Stomach (tissue), 9 donors: Measurements from ENCODE around the gene SMYD3. TPM values are rescaled to one million over a fixed set of nuclear protein-coding genes. Genes with fewer than 3 reads are reported as not detected.

Experiments
- DNase-seq, 2 donors: peaks; one replicate each; pipeline versions ENCODE4 v3.0.0 to v3.0.0-alpha.2; 2013 to 2019
- H3K27ac ChIP-seq, 5 donors: fragments of 200-600 bp in 4 of 5; sonication (generic) in 4 of 5; one replicate each; pipeline ENCODE4 v1.5.1; 2013 to 2019; ENCODE audit warnings: mild to moderate bottlenecking in 1 of 5, moderate library complexity in 1 of 5
- H3K27me3 ChIP-seq, 3 donors: fragments of 200-600 bp; sonication (generic); one replicate each; pipeline ENCODE4 v1.5.1; 2017 to 2019; ENCODE audit warnings: mixed run types in 1 of 3
- H3K36me3 ChIP-seq, 4 donors: fragments of 200-600 bp; sonication (generic); 1 replicate in 3 of 4; 2 replicates in 1 of 4; pipeline ENCODE4 v1.5.1; 2016 to 2019
- H3K4me1 ChIP-seq, 4 donors: fragments of 200-600 bp; sonication (generic); one replicate each; pipeline ENCODE4 v1.5.1; 2016 to 2019
- H3K4me3 ChIP-seq, 4 donors: fragments of 200-600 bp; sonication (generic) in 3 of 4; one replicate each; pipeline ENCODE4 v1.5.1; 2016 to 2019; ENCODE audit warnings: mild to moderate bottlenecking in 1 of 4
- H3K9me3 ChIP-seq, 4 donors: fragments of 200-600 bp; sonication (generic); one replicate each; pipeline ENCODE4 v1.5.1; 2016 to 2019
- EP300 ChIP-seq: sonication (generic); formaldehyde crosslinking; IDR thresholded peaks from one replicate; pipeline ENCODE4 v1.6.1; 2017; ENCODE audit warnings: antibody characterized with exemption
- POLR2A ChIP-seq, 4 donors: fragments of 450-650 bp; IDR thresholded peaks; one replicate each; pipeline ENCODE4 v1.6.1; 2016; ENCODE audit warnings: antibody characterized with exemption in 4 of 4, control low read depth in 2 of 4, mild to moderate bottlenecking in 1 of 4, moderate library complexity in 1 of 4
- POLR2AphosphoS5 ChIP-seq, 3 donors: sonication (generic); formaldehyde crosslinking; IDR thresholded peaks; one replicate each; pipeline ENCODE4 v1.6.1; 2016; ENCODE audit warnings: antibody characterized with exemption in 3 of 3
- WGBS, 5 donors: extraction: QIAGEN DNeasy Blood & Tissue Kit in 3 of 5; methylation state at CpG; one replicate each; pipeline versions ENCODE4 v1.1.5 to v1.1.7; 2013 to 2018; 5-methylcytosine and 5-hydroxymethylcytosine counted together
- intact Hi-C: fragments of 100-400 bp; cut with DNase I; formaldehyde crosslinking; loops from one replicate; pipeline ENCODE4 v1.15.1; 2023; ENCODE audit warnings: low total_unique reads
- polyA plus RNA-seq, 3 donors: library from polyadenylated mRNA; stranded (reverse); fragments of 200-250 nt; gene quantifications; one replicate each; pipeline ENCODE4 v1.2.3, GENCODE V29; 2013
- total RNA-seq, 5 donors: library from RNA; depleted of rRNA; stranded (reverse); fragments of >200 nt; gene quantifications; one replicate each; pipeline versions ENCODE4 v1.1.0 to v1.2.3, GENCODE V29; 2014 to 2016
- TF ChIP-seq, protein P1 (sequence below), 7 experiments: fragments of 450-650 bp in 4 of 7; fragments of 200-600 bp in 3 of 7; sonication (generic) in 3 of 7; IDR thresholded peaks; one replicate each; pipeline ENCODE4 v1.5.1; 2016 to 2019; ENCODE audit warnings: antibody characterized with exemption in 7 of 7, control low read depth in 2 of 7, mild to moderate bottlenecking in 1 of 7
- donor health status: healthy with polysubstance abuse.
- donor health status: Bipolar disorder and iron deficiency.
- donor health status: healthy.

SMYD3 gene
- total and polyA plus RNA-seq, 8 donors = 6.4 to 196 (median 27.8) TPM

DNA sequence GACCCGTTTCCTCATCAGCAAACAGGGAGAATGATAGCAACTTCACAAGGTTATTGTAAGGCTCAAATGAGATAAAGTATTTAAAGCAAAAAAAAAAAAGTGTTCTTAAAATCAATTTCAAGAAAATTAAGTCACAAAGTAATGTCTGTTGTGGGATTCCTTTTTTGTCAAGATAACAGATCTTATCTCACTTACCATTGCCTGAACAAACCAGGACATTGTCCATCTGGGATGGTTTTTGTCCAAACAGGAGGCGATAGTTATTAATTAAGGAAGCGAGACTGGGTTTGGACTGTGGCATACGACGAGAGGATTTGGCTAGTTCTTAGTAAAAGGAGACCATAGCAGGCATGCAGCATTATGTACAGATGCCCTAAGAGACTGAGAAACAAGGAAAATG is 458.4 kb downstream of the SMYD3 start:
- no peaks in the 10 kb centered on the region for H3K4me1 ChIP-seq
- no peak overlapping the region for H3K4me3 ChIP-seq
- no peak for TF ChIP-seq EP300
- TF ChIP-seq, protein P1, sequence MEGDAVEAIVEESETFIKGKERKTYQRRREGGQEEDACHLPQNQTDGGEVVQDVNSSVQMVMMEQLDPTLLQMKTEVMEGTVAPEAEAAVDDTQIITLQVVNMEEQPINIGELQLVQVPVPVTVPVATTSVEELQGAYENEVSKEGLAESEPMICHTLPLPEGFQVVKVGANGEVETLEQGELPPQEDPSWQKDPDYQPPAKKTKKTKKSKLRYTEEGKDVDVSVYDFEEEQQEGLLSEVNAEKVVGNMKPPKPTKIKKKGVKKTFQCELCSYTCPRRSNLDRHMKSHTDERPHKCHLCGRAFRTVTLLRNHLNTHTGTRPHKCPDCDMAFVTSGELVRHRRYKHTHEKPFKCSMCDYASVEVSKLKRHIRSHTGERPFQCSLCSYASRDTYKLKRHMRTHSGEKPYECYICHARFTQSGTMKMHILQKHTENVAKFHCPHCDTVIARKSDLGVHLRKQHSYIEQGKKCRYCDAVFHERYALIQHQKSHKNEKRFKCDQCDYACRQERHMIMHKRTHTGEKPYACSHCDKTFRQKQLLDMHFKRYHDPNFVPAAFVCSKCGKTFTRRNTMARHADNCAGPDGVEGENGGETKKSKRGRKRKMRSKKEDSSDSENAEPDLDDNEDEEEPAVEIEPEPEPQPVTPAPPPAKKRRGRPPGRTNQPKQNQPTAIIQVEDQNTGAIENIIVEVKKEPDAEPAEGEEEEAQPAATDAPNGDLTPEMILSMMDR (IDR thresholded peaks at IDR 0.05) = no peak
- TF ChIP-seq POLR2AphosphoS5 (IDR thresholded peaks at IDR 0.05) = no peak
- TF ChIP-seq POLR2A (IDR thresholded peaks at IDR 0.05) = no peak
- H3K36me3 ChIP-seq = no peaks in the 10 kb centered on the region
- no peaks in the 10 kb centered on the region for H3K9me3 ChIP-seq
- 80 to 88% (median 84%) methylated on average over 5 of the region's 5 CpGs for WGBS, 5 donors
- intact Hi-C loops = no loop called here
- DNase-seq = no peak
- no peaks in the 10 kb centered on the region for H3K27me3 ChIP-seq
- no peak overlapping the region for H3K27ac ChIP-seq

DNA sequence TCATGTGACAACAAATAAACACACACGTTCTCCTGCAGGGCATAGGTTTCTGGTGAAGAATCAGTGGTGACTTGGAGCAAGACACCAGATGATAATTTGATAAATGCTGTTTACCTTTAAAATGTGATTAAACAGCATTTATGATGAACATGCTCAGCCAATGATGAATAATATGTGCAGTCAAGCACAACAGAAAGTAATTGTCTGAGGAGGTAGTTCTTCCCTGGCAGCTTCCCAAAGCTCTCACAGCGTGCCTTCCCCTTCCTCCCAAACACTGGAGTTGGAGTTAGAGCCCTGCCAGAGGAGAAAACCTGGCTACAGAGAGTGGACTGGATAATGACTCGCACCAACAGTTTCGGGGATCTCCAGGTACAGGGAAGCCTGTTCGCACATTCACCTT is 463.5 kb downstream of the SMYD3 start:
- no peak overlapping the region for H3K27ac ChIP-seq
- H3K4me3 ChIP-seq = no peak overlapping the region
- intact Hi-C loops = no loop called here
- TF ChIP-seq POLR2AphosphoS5 (IDR thresholded peaks at IDR 0.05) = no peak
- TF ChIP-seq POLR2A (IDR thresholded peaks at IDR 0.05) = no peak
- H3K4me1 ChIP-seq = no peaks in the 10 kb centered on the region
- peak in 1 of 2 donors; percentile 9 for DNase-seq
- no peaks in the 10 kb centered on the region for H3K36me3 ChIP-seq
- H3K9me3 ChIP-seq = no peaks in the 10 kb centered on the region
- no peaks in the 10 kb centered on the region for H3K27me3 ChIP-seq
- WGBS, 5 donors = 71 to 84% (median 72%) methylated on average over 4 to 5 of the region's 5 CpGs

GRCh38 chr1:246041360-246041759 is 465.7 kb downstream of the SMYD3 start:
- intact Hi-C loops = no loop called here
- WGBS, 5 donors = 51 to 84% (median 59%) methylated on average over 5 of the region's 5 CpGs
- H3K4me1 ChIP-seq = no peaks in the 10 kb centered on the region
- H3K27ac ChIP-seq = no peak overlapping the region
- TF ChIP-seq EP300 = no peak
- TF ChIP-seq, protein P1 (IDR thresholded peaks at IDR 0.05) = no peak
- no peaks in the 10 kb centered on the region for H3K9me3 ChIP-seq
- no peak overlapping the region for H3K4me3 ChIP-seq
- DNase-seq = no peak
- H3K36me3 ChIP-seq = no peaks in the 10 kb centered on the region
- no peaks in the 10 kb centered on the region for H3K27me3 ChIP-seq

- no peaks in the 10 kb centered on the region for H3K4me1 ChIP-seq
- no peak overlapping the region for H3K4me3 ChIP-seq
- no peak for TF ChIP-seq EP300
- TF ChIP-seq, protein P1 (IDR thresholded peaks at IDR 0.05) = no peak
- no peak for TF ChIP-seq POLR2A (IDR thresholded peaks at IDR 0.05)
- TF ChIP-seq POLR2AphosphoS5 (IDR thresholded peaks at IDR 0.05) = no peak
- H3K27me3 ChIP-seq = no peaks in the 10 kb centered on the region
- intact Hi-C loops = no loop called here
- H3K9me3 ChIP-seq = no peaks in the 10 kb centered on the region
- no peak for DNase-seq
- WGBS, 5 donors = 83 to 88% (median 86%) methylated on average over 15 of the region's 15 CpGs
- H3K27ac ChIP-seq = no peak overlapping the region
- no peaks in the 10 kb centered on the region for H3K36me3 ChIP-seq
Measured at GRCh38 chr1:246040200-246040890, 466.7 kb downstream of the SMYD3 start.

DNA sequence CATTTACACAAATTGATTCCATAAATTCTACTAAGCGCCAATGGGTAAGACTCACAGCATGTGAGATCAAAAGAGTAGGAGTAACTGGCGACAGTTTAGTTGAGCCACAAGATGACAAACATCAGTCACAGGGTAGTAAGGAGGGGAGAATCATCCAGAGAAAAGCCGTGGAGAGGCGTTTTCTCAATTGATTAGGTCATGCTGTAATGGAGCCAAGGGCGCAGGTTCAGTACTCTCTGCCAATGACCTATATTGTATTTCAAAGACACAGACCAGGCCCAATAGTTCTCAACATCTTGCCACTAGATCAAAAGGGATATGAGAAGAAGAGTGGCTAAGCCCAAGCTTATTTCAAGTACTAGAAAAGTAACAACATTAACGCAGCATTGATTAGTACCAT is 467.5 kb downstream of the SMYD3 start:
- Histone ChIP-seq H3K36me3 (no peaks in the 10 kb centered on the region), H3K27me3 (no peaks in the 10 kb centered on the region), H3K4me1 (no peaks in the 10 kb centered on the region), H3K4me3 (no peak overlapping the region), H3K27ac (no peak overlapping the region), H3K9me3 (no peaks in the 10 kb centered on the region)
- DNase-seq = no peak
- no peak for TF ChIP-seq POLR2AphosphoS5 (IDR thresholded peaks at IDR 0.05)
- TF ChIP-seq EP300 = no peak
- TF ChIP-seq, protein P1 (IDR thresholded peaks at IDR 0.05) = no peak
- no peak for TF ChIP-seq POLR2A (IDR thresholded peaks at IDR 0.05)
- intact Hi-C loops = no loop called here
- WGBS, 5 donors = 91 to 95% (median 93%) methylated on average over 6 of the region's 6 CpGs
